GM23338 (cell line): Measurements from ENCODE around the gene CPT1C. TPM values are rescaled to one million over a fixed set of nuclear protein-coding genes. Genes with fewer than 3 reads are reported as not detected.

Experiments
- ATAC-seq: fragments of 200-7000 bp; cut with Tn5 transposase; 3 replicates; pipeline ENCODE4 v1.9.1; 2020
- DNase-seq: peaks from one replicate; pipeline ENCODE4 v3.0.0-alpha.2; 2015; ENCODE audit warnings: low spot score
- H2AFZ ChIP-seq: fragments of 200-600 bp; sonication (generic); 2 replicates; pipeline ENCODE4 v1.8.0; 2016; ENCODE audit warnings: antibody characterized with exemption, mild to moderate bottlenecking, moderate library complexity
- H3F3A ChIP-seq: fragments of 200-600 bp; sonication (generic); replicated peaks from 2 replicates; pipeline ENCODE4 v1.8.0; 2017; ENCODE audit warnings: antibody characterized with exemption, mixed run types, low read depth
- H3K27ac ChIP-seq: fragments of 200-600 bp; sonication (generic); 2 replicates; pipeline ENCODE4 v1.6.1; 2016; ENCODE audit warnings: low read depth
- H3K27me3 ChIP-seq: fragments of 200-600 bp; sonication (generic); 2 replicates; pipeline ENCODE4 v1.8.0; 2016; ENCODE audit warnings: mild to moderate bottlenecking, mixed run types, moderate library complexity; ENCODE audit not compliant: insufficient read depth
- H3K36me3 ChIP-seq: fragments of 200-600 bp; sonication (generic); 2 replicates; pipeline ENCODE4 v1.8.0; 2016; ENCODE audit warnings: mild to moderate bottlenecking; ENCODE audit not compliant: insufficient read depth
- H3K4me1 ChIP-seq: fragments of 200-600 bp; sonication (generic); 2 replicates; pipeline ENCODE4 v1.8.0; 2016; ENCODE audit warnings: mild to moderate bottlenecking, moderate library complexity; ENCODE audit not compliant: insufficient read depth
- H3K4me2 ChIP-seq: fragments of 200-600 bp; sonication (generic); 2 replicates; pipeline ENCODE4 v1.7.1; 2017; ENCODE audit warnings: mixed run types
- H3K4me3 ChIP-seq: fragments of 200-600 bp; sonication (generic); 2 replicates; pipeline ENCODE4 v1.6.1; 2016; ENCODE audit warnings: mixed run types
- H3K79me2 ChIP-seq: fragments of 200-600 bp; sonication (generic); replicated peaks from 2 replicates; pipeline ENCODE4 v1.8.0; 2017; ENCODE audit warnings: mild to moderate bottlenecking; ENCODE audit not compliant: insufficient read depth
- H3K9me2 ChIP-seq: fragments of 200-600 bp; sonication (generic); 2 replicates; pipeline ENCODE4 v1.8.0; 2017; ENCODE audit not compliant: insufficient read depth
- H4K20me1 ChIP-seq: fragments of 200-600 bp; sonication (generic); replicated peaks from 2 replicates; pipeline ENCODE4 v1.8.0; 2017; ENCODE audit warnings: mild to moderate bottlenecking; ENCODE audit not compliant: insufficient read depth
- H3K27ac Mint-ChIP-seq: 2 replicates; pipeline ENCODE4 v1.8.0; 2020; ENCODE audit warnings: inconsistent platforms, mild to moderate bottlenecking, moderate library complexity, mixed read lengths
- H3K27me3 Mint-ChIP-seq: 3 replicates; pipeline ENCODE4 v1.8.0; 2022; ENCODE audit warnings: low read depth, mild to moderate bottlenecking, moderate library complexity, mixed read lengths, inconsistent platforms; ENCODE audit not compliant: insufficient read depth, poor library complexity
- H3K36me3 Mint-ChIP-seq: 3 replicates; pipeline ENCODE4 v1.8.0; 2021; ENCODE audit warnings: low read depth, mild to moderate bottlenecking, inconsistent platforms, moderate library complexity, mixed read lengths
- H3K4me1 Mint-ChIP-seq: 3 replicates; pipeline ENCODE4 v1.8.0; 2020; ENCODE audit warnings: mild to moderate bottlenecking, inconsistent platforms, mixed read lengths
- H3K4me3 Mint-ChIP-seq: 3 replicates; pipeline ENCODE4 v1.8.0; 2021; ENCODE audit warnings: moderate library complexity, mild to moderate bottlenecking, inconsistent platforms, mixed read lengths
- H3K9me3 Mint-ChIP-seq: 3 replicates; pipeline ENCODE4 v1.8.0; 2020; ENCODE audit warnings: moderate library complexity, mild to moderate bottlenecking, inconsistent platforms, mixed read lengths
- CREB1 ChIP-seq: fragments of 250-450 bp; sonication (Bioruptor Pico); IDR thresholded peaks from 2 replicates; pipeline ENCODE4 v1.5.0; 2020; ENCODE audit warnings: low read depth, mild to moderate bottlenecking, moderate library complexity
- CTCF ChIP-seq, 2 experiments: fragments of 200-600 bp in 1 of 2; sonication (generic) in 1 of 2; conservative IDR thresholded peaks; 2 replicates each; pipeline versions ENCODE4 v1.5.1 to v1.6.1; 2016 to 2017; ENCODE audit warnings: antibody characterized with exemption in 2 of 2, low read depth in 2 of 2, mild to moderate bottlenecking in 2 of 2, moderate library complexity in 1 of 2
- EZH2 ChIP-seq: fragments of 200-600 bp; sonication (generic); IDR thresholded peaks from one replicate; pipeline ENCODE4 v1.8.0; 2017; ENCODE audit warnings: antibody characterized with exemption, mild to moderate bottlenecking, low read depth; ENCODE audit not compliant: unreplicated experiment
- EZH2phosphoT487 ChIP-seq: fragments of 200-600 bp; sonication (generic); IDR thresholded peaks from one replicate; pipeline ENCODE4 v1.8.1; 2018; ENCODE audit warnings: antibody characterized with exemption; ENCODE audit not compliant: unreplicated experiment
- JUNB ChIP-seq: IDR thresholded peaks from one replicate; pipeline ENCODE4 v1.6.1; 2016; ENCODE audit warnings: antibody characterized with exemption; ENCODE audit not compliant: unreplicated experiment
- NANOG ChIP-seq: IDR thresholded peaks from 2 replicates; pipeline ENCODE4 v1.6.1; 2016; ENCODE audit warnings: antibody characterized with exemption, borderline replicate concordance
- STAT1 ChIP-seq: IDR thresholded peaks from one replicate; pipeline ENCODE4 v1.6.1; 2016; ENCODE audit warnings: antibody characterized with exemption; ENCODE audit not compliant: unreplicated experiment
- ZNF114 ChIP-seq: fragments of 250-450 bp; sonication (Bioruptor Pico); IDR thresholded peaks from 2 replicates; pipeline ENCODE4 v1.5.0; 2020; ENCODE audit warnings: mild to moderate bottlenecking, moderate library complexity
- ZNF331 ChIP-seq: fragments of 250-450 bp; sonication (Bioruptor Pico); IDR thresholded peaks from 2 replicates; pipeline ENCODE4 v1.5.0; 2020; ENCODE audit warnings: low read depth, mild to moderate bottlenecking, moderate library complexity
- polyA plus RNA-seq: library from polyadenylated mRNA; unstranded; fragments of >200 nt; fragmentation: Nextera tagmentation; extraction: Ambion mirVana; gene quantifications from 2 replicates; pipeline ENCODE4 v1.2.1, GENCODE V29; 2016
- total RNA-seq: library from RNA; depleted of rRNA; stranded (reverse); fragments of >200 nt; shearing (Covaris generic); gene quantifications from 2 replicates; pipeline ENCODE4 v1.2.3, GENCODE V29; 2014
- TF ChIP-seq, protein P1 (sequence below): fragments of 250-450 bp; sonication (Bioruptor Pico); IDR thresholded peaks from 2 replicates; pipeline ENCODE4 v1.5.0; 2020; ENCODE audit warnings: mild to moderate bottlenecking, moderate library complexity
- TF ChIP-seq, protein P2 (sequence below): IDR thresholded peaks from one replicate; pipeline ENCODE4 v1.6.1; 2018; ENCODE audit warnings: antibody characterized with exemption; ENCODE audit not compliant: unreplicated experiment

CPT1C gene
- total and polyA plus RNA-seq, 2 experiments from 2014 or later: 63.4 to 77.3 TPM

DNA sequence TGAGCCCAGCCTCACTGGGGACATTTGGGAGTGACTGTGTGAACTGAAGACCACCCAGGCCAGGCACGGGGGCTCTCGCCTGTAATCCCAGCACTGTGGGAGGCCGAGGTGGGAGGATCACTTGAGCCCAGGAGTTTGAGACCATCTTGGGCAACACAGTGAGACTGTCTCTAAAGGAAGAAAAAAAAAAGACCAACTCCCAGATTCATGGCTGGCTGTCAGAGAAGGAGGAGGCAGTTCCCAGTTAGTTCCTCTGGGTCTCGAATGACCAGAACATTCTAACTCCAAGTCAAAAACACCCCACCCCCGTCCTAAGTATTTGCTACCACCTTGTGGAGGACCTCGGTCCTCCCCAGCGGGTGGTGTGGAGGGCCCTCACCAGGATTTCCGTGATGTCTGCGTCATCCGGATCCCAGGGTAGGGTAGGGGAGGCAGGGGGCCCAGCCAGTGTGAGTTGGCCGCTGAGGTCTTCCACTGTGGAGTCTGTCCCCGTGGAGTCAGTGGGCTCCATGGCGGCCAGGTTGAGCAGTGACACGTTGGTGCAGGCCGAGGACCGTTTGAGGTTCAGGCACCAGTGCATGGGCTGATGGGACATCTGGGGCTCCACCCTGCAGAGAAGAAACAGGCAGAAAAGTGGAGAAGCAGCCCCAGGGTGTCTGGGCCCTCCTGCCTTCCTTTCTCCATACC is 70.9 kb downstream of the CPT1C start (continued):
- TF ChIP-seq, protein P1, sequence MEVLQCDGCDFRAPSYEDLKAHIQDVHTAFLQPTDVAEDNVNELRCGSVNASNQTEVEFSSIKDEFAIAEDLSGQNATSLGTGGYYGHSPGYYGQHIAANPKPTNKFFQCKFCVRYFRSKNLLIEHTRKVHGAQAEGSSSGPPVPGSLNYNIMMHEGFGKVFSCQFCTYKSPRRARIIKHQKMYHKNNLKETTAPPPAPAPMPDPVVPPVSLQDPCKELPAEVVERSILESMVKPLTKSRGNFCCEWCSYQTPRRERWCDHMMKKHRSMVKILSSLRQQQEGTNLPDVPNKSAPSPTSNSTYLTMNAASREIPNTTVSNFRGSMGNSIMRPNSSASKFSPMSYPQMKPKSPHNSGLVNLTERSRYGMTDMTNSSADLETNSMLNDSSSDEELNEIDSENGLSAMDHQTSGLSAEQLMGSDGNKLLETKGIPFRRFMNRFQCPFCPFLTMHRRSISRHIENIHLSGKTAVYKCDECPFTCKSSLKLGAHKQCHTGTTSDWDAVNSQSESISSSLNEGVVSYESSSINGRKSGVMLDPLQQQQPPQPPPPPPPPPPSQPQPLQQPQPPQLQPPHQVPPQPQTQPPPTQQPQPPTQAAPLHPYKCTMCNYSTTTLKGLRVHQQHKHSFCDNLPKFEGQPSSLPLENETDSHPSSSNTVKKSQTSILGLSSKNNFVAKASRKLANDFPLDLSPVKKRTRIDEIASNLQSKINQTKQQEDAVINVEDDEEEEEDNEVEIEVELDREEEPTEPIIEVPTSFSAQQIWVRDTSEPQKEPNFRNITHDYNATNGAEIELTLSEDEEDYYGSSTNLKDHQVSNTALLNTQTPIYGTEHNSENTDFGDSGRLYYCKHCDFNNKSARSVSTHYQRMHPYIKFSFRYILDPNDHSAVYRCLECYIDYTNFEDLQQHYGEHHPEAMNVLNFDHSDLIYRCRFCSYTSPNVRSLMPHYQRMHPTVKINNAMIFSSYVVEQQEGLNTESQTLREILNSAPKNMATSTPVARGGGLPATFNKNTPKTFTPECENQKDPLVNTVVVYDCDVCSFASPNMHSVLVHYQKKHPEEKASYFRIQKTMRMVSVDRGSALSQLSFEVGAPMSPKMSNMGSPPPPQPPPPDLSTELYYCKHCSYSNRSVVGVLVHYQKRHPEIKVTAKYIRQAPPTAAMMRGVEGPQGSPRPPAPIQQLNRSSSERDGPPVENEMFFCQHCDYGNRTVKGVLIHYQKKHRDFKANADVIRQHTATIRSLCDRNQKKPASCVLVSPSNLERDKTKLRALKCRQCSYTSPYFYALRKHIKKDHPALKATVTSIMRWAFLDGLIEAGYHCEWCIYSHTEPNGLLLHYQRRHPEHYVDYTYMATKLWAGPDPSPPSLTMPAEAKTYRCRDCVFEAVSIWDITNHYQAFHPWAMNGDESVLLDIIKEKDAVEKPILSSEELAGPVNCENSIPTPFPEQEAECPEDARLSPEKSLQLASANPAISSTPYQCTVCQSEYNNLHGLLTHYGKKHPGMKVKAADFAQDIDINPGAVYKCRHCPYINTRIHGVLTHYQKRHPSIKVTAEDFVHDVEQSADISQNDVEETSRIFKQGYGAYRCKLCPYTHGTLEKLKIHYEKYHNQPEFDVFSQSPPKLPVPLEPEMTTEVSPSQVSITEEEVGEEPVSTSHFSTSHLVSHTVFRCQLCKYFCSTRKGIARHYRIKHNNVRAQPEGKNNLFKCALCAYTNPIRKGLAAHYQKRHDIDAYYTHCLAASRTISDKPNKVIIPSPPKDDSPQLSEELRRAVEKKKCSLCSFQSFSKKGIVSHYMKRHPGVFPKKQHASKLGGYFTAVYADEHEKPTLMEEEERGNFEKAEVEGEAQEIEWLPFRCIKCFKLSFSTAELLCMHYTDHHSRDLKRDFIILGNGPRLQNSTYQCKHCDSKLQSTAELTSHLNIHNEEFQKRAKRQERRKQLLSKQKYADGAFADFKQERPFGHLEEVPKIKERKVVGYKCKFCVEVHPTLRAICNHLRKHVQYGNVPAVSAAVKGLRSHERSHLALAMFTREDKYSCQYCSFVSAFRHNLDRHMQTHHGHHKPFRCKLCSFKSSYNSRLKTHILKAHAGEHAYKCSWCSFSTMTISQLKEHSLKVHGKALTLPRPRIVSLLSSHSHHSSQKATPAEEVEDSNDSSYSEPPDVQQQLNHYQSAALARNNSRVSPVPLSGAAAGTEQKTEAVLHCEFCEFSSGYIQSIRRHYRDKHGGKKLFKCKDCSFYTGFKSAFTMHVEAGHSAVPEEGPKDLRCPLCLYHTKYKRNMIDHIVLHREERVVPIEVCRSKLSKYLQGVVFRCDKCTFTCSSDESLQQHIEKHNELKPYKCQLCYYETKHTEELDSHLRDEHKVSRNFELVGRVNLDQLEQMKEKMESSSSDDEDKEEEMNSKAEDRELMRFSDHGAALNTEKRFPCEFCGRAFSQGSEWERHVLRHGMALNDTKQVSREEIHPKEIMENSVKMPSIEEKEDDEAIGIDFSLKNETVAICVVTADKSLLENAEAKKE (CRISPR knock-in tag): no peak
- TF ChIP-seq CREB1 (CRISPR knock-in tag): no peak

DNA sequence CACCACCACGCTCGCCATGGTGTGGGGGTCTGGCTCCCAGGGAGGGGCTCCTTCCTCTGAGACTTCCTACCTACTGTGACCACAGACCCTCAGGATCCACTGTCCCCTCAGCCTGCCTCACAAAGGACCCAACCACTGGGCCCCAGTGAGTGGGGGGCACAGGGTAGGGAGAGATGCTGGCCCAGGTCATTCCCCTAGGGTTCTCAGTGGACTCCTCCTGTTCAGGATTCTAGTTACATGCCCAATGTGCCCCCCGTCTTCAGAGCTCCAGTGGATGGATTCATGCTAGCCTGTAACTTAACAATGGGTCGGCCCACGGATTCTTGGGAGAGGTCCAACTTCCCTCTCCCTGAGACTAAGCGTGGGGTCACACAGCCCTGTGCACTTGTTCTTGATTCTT is 72.3 kb downstream of the CPT1C start, which contains the start of gene TSKS:
TSKS (minus strand) TSS at position 77 of the 400 bp plus-strand sequence; CDS start at position 18, 59 bp downstream.
- H3K27ac ChIP-seq: no peak within 1 kb of the TSS
- no peaks in the 10 kb centered on the region for H3K27me3 ChIP-seq
- H3K79me2 ChIP-seq: peaks cover 12% of the 10 kb centered on the region
- H3F3A ChIP-seq: peaks cover 6% of the 10 kb centered on the region; the same call in 1 of the 2 replicates
- no peaks in the 10 kb centered on the region for H3K36me3 ChIP-seq
- no peak for ATAC-seq
- H3K4me2 ChIP-seq: no peak within 1 kb of the TSS
- no peaks in the 10 kb centered on the region for H3K9me2 ChIP-seq
- Mint-ChIP-seq H3K4me1 (peaks cover 27% of the 10 kb centered on the region), H3K27ac (no peak within 1 kb of the TSS; the same call in 1 of the 2 replicates), H3K9me3 (peaks cover 3% of the 10 kb centered on the region; the same call in 1 of the 3 replicates), H3K4me3 (no peak within 1 kb of the TSS; the same call in 2 of the 3 replicates), H3K27me3 (peaks cover 17% of the 10 kb centered on the region), H3K36me3 (no peaks in the 10 kb centered on the region; the same call in 2 of the 3 replicates)
- H3K4me1 ChIP-seq: peaks cover 5% of the 10 kb centered on the region; the same call in 1 of the 2 replicates
- H3K4me3 ChIP-seq: no peak within 1 kb of the TSS
- H4K20me1 ChIP-seq: no peaks in the 10 kb centered on the region; the same call in 1 of the 2 replicates
- no peak for DNase-seq
- peak within 1 kb of the TSS; percentile 39; the same call in 1 of the 2 replicates for H2AFZ ChIP-seq
- TF ChIP-seq ZNF331 (CRISPR knock-in tag) (no peak), STAT1 (no peak), NANOG (no peak), EZH2phosphoT487 (no peak), ZNF114 (CRISPR knock-in tag) (no peak), CTCF (conservative IDR thresholded peaks at IDR 0.05; ENCODE audit: low read depth in 2 of 2) (no peak), JUNB (no peak), EZH2 (no peak), CREB1 (CRISPR knock-in tag) (no peak)
- TF ChIP-seq, protein P2, sequence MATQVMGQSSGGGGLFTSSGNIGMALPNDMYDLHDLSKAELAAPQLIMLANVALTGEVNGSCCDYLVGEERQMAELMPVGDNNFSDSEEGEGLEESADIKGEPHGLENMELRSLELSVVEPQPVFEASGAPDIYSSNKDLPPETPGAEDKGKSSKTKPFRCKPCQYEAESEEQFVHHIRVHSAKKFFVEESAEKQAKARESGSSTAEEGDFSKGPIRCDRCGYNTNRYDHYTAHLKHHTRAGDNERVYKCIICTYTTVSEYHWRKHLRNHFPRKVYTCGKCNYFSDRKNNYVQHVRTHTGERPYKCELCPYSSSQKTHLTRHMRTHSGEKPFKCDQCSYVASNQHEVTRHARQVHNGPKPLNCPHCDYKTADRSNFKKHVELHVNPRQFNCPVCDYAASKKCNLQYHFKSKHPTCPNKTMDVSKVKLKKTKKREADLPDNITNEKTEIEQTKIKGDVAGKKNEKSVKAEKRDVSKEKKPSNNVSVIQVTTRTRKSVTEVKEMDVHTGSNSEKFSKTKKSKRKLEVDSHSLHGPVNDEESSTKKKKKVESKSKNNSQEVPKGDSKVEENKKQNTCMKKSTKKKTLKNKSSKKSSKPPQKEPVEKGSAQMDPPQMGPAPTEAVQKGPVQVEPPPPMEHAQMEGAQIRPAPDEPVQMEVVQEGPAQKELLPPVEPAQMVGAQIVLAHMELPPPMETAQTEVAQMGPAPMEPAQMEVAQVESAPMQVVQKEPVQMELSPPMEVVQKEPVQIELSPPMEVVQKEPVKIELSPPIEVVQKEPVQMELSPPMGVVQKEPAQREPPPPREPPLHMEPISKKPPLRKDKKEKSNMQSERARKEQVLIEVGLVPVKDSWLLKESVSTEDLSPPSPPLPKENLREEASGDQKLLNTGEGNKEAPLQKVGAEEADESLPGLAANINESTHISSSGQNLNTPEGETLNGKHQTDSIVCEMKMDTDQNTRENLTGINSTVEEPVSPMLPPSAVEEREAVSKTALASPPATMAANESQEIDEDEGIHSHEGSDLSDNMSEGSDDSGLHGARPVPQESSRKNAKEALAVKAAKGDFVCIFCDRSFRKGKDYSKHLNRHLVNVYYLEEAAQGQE: no peak
